Smooth muscle cell (in vitro differentiated cells): ENCODE data around the gene CHCHD6. TPM values are rescaled to one million over a fixed set of nuclear protein-coding genes. Genes with fewer than 3 reads are reported as not detected.

Source experiments
- DNase-seq: peaks from one replicate; lab custom pipeline; 2025; ENCODE audit not compliant: unreplicated experiment; lab: John Stamatoyannopoulos, UW
- H2AFZ ChIP-seq: fragments of 200-600 bp; sonication (generic); 2 replicates; pipeline ENCODE4 v1.6.0; 2016; ENCODE audit warnings: antibody characterized with exemption, low read depth, mild to moderate bottlenecking
- H3F3A ChIP-seq: fragments of 200-600 bp; sonication (generic); 2 replicates; pipeline ENCODE4 v1.6.0; 2017; ENCODE audit warnings: antibody characterized with exemption, low read depth
- H3K27ac ChIP-seq: fragments of 200-600 bp; sonication (generic); 2 replicates; pipeline ENCODE4 v1.5.1; 2016; ENCODE audit warnings: low read depth, mild to moderate bottlenecking
- H3K27me3 ChIP-seq: fragments of 200-600 bp; sonication (generic); 2 replicates; pipeline ENCODE4 v1.6.1; 2016; ENCODE audit warnings: low read depth, mild to moderate bottlenecking
- H3K36me3 ChIP-seq: fragments of 200-600 bp; sonication (generic); 2 replicates; pipeline ENCODE4 v1.5.1; 2016; ENCODE audit warnings: low read depth
- H3K4me1 ChIP-seq: fragments of 200-600 bp; sonication (generic); 2 replicates; pipeline ENCODE4 v1.5.1; 2016; ENCODE audit warnings: low read depth
- H3K4me2 ChIP-seq: fragments of 200-600 bp; sonication (generic); 2 replicates; pipeline ENCODE4 v1.6.0; 2016; ENCODE audit warnings: mild to moderate bottlenecking
- H3K4me3 ChIP-seq: fragments of 200-600 bp; sonication (generic); 2 replicates; pipeline ENCODE4 v1.5.1; 2016; ENCODE audit warnings: mild to moderate bottlenecking
- H3K79me2 ChIP-seq: fragments of 200-600 bp; sonication (generic); 2 replicates; pipeline ENCODE4 v1.6.0; 2016; ENCODE audit warnings: low read depth, mild to moderate bottlenecking
- H3K9ac ChIP-seq: fragments of 200-600 bp; sonication (generic); 2 replicates; pipeline ENCODE4 v1.6.0; 2016; ENCODE audit warnings: low read depth
- H3K9me3 ChIP-seq: fragments of 200-600 bp; sonication (generic); replicated peaks from 2 replicates; pipeline ENCODE4 v1.5.1; 2016; ENCODE audit warnings: low read depth
- H4K20me1 ChIP-seq: fragments of 200-600 bp; sonication (generic); 2 replicates; pipeline ENCODE4 v1.6.0; 2016; ENCODE audit warnings: low read depth
- WGBS: methylation state at CpG from one replicate; pipeline ENCODE4 v1.1.7; 2016; ENCODE audit warnings: low lambda C conversion rate; 5-methylcytosine and 5-hydroxymethylcytosine counted together
- polyA plus RNA-seq: library from polyadenylated mRNA; unstranded; fragments of >200 nt; fragmentation: Nextera tagmentation; extraction: Ambion mirVana; gene quantifications from 2 replicates; pipeline ENCODE4 v1.2.1, GENCODE V29; 2016
- total RNA-seq: library from RNA; depleted of rRNA; stranded (reverse); fragments of >200 nt; gene quantifications from 2 replicates; pipeline ENCODE4 v1.2.3, GENCODE V29; 2014
- TF ChIP-seq, protein P1 (sequence below): fragments of 200-600 bp; sonication (generic); IDR thresholded peaks from 2 replicates; pipeline ENCODE4 v1.5.1; 2017; ENCODE audit warnings: borderline replicate concordance, mild to moderate bottlenecking, antibody characterized with exemption; ENCODE audit not compliant: insufficient read depth, poor library complexity, severe bottlenecking

The CHCHD6 gene
- total and polyA plus RNA-seq, 2 experiments from 2014 or later: 6.7 to 27.2 TPM

DNA sequence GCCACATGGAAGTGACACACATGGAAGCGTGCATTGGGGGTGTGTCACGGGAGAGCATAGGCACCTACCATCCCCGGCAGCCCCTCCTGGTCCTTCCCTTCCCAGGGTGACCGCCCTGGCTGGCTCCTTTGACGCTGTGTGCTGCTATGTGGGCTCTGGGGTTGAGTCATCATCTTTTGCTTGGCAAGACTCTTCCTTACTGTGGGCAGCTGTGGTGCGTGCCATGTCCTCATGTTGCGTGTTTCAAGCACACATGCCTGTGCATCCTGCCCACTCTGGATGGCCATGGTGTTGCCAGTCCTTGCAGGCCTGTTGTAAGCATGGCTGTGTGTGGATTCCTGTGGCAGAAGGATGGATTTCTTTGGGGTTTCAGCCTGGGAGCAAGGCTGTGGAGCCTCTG is 292.9 kb downstream of the CHCHD6 start:
- H2AFZ ChIP-seq: no peak overlapping the region
- no peak overlapping the region for H3K27ac ChIP-seq
- no peak overlapping the region for H3K4me3 ChIP-seq
- 87% methylated on average over 7 of the region's 7 CpGs for WGBS
- H3K9ac ChIP-seq: no peak overlapping the region
- no peaks in the 10 kb centered on the region for H3K9me3 ChIP-seq
- peaks cover 100% of the 10 kb centered on the region for H4K20me1 ChIP-seq
- DNase-seq: no peak
- H3F3A ChIP-seq: no peaks in the 10 kb centered on the region
- H3K79me2 ChIP-seq: peaks cover 83% of the 10 kb centered on the region
- H3K36me3 ChIP-seq: no peaks in the 10 kb centered on the region
- H3K4me2 ChIP-seq: no peak overlapping the region
- H3K4me1 ChIP-seq: peaks cover 5% of the 10 kb centered on the region
- H3K27me3 ChIP-seq: no peaks in the 10 kb centered on the region
- TF ChIP-seq, protein P1, sequence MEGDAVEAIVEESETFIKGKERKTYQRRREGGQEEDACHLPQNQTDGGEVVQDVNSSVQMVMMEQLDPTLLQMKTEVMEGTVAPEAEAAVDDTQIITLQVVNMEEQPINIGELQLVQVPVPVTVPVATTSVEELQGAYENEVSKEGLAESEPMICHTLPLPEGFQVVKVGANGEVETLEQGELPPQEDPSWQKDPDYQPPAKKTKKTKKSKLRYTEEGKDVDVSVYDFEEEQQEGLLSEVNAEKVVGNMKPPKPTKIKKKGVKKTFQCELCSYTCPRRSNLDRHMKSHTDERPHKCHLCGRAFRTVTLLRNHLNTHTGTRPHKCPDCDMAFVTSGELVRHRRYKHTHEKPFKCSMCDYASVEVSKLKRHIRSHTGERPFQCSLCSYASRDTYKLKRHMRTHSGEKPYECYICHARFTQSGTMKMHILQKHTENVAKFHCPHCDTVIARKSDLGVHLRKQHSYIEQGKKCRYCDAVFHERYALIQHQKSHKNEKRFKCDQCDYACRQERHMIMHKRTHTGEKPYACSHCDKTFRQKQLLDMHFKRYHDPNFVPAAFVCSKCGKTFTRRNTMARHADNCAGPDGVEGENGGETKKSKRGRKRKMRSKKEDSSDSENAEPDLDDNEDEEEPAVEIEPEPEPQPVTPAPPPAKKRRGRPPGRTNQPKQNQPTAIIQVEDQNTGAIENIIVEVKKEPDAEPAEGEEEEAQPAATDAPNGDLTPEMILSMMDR: no peak

DNA sequence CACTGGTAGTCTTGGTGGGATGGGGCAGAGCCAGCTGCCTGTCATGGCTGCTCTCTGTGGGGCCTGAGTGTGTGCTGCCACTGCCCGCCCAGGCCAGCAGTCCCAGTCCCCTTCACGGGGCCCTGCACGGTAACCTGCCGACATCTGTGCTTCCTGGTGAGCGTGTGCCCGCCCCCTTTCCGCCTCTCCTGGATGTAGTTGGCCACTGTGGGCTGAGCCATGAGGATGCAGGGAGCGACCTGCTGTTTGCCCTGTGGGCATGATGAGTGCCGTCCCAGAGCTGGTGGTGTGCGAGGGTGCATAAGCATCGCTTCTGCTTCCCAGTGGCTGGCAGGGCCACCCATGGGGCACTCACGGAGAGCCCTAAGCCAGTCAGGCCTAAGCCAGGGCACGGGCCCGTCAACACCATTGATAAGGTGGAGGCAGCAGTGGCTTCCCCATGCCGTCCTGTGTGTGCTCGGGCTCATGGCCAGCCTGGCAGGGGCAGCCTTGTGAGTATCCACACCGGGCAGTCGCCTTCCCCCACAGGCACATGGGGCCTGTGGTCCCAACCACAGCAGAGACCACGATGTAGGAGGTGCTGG is 293.5 kb downstream of the CHCHD6 start:
- H4K20me1 ChIP-seq: peaks cover 94% of the 10 kb centered on the region
- no peak overlapping the region for H3K9ac ChIP-seq
- TF ChIP-seq, protein P1: no peak

DNA sequence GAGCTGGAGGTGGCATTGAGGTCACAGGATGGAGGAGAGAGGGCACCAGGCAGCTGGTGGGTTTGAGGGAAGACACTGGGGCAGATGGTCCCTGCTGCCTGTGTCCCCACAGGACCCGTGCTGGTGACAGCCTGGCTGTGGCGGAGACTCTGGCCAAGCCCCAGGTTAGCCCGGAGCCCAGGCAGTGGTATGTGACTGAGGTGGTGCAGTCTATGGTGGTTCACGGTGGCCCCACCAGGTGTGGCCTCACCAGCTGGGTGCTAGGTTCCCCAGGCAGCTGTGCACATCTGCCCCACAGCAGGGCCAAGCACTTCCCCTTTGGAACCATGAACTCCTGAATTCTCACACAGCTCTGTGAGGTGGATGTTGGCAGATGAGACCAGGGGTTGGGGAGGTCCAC is 294.3 kb downstream of the CHCHD6 start:
- Histone ChIP-seq H3K4me3 (no peak overlapping the region), H3F3A (no peaks in the 10 kb centered on the region), H3K4me1 (peaks cover 14% of the 10 kb centered on the region), H3K27ac (no peak overlapping the region), H2AFZ (no peak overlapping the region), H3K36me3 (no peaks in the 10 kb centered on the region), H3K79me2 (peaks cover 71% of the 10 kb centered on the region), H3K27me3 (no peaks in the 10 kb centered on the region), H3K9ac (no peak overlapping the region), H3K4me2 (no peak overlapping the region), H4K20me1 (peaks cover 86% of the 10 kb centered on the region), H3K9me3 (no peaks in the 10 kb centered on the region)
- TF ChIP-seq, protein P1: no peak
- 93% methylated on average over 4 of the region's 4 CpGs for WGBS
- no peak for DNase-seq

More for the DNA sequence above, 293.5 kb downstream of the CHCHD6 start:
- WGBS: 92% methylated on average over 16 of the region's 19 CpGs
- H3K4me2 ChIP-seq: no peak overlapping the region
- DNase-seq: no peak
- H3K4me1 ChIP-seq: peaks cover 10% of the 10 kb centered on the region
- no peaks in the 10 kb centered on the region for H3F3A ChIP-seq
- H3K36me3 ChIP-seq: no peaks in the 10 kb centered on the region
- peaks cover 78% of the 10 kb centered on the region for H3K79me2 ChIP-seq
- no peaks in the 10 kb centered on the region for H3K9me3 ChIP-seq
- no peaks in the 10 kb centered on the region for H3K27me3 ChIP-seq
- H2AFZ ChIP-seq: no peak overlapping the region
- H3K4me3 ChIP-seq: no peak overlapping the region
- H3K27ac ChIP-seq: no peak overlapping the region

DNA sequence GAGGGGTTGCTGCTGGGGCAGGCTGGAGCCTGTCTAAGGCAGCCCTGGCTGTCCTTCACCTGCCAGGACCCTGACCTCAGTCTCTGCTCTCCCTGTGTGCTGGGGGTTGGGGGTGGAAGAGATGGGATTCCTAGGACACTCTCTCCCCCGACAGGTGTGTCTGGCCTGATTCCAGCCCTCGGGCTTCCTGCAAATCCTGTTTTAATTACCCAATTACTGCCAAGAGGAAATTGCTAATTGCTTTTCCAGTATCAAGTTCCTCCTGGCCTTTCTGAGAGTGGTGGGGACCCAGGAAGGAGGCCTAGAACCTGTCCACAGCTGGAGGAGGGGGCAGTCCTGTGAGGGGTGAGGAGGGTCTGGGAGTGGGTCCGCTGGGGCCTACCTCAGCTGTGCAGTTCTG is 294.7 kb downstream of the CHCHD6 start:
- peaks cover 14% of the 10 kb centered on the region for H3K4me1 ChIP-seq
- no peak overlapping the region for H3K4me3 ChIP-seq
- H4K20me1 ChIP-seq: peaks cover 82% of the 10 kb centered on the region
- TF ChIP-seq, protein P1: no peak
- no peaks in the 10 kb centered on the region for H3K27me3 ChIP-seq
- H3K9ac ChIP-seq: no peak overlapping the region
- no peak for DNase-seq
- H2AFZ ChIP-seq: no peak overlapping the region
- peaks cover 70% of the 10 kb centered on the region for H3K79me2 ChIP-seq
- 67% methylated on average over 3 of the region's 3 CpGs for WGBS
- no peaks in the 10 kb centered on the region for H3K9me3 ChIP-seq
- no peak overlapping the region for H3K27ac ChIP-seq
- H3F3A ChIP-seq: no peaks in the 10 kb centered on the region
- no peak overlapping the region for H3K4me2 ChIP-seq
- H3K36me3 ChIP-seq: no peaks in the 10 kb centered on the region
